ENCODE results near the gene C10orf67.
"Not testable (repeated sequence)": the region's sequence is repeated elsewhere in the genome, so short reads cannot be mapped to it uniquely, and the experiment has no call there.

Gene C10orf67

GRCh38 chr10:23322082-23322481 is 22.5 kb downstream of the C10orf67 start:
- FAIRE-seq: no peak

- no peak for FAIRE-seq
Observed at GRCh38 chr10:23319835-23320234, 24.8 kb downstream of the C10orf67 start.

- FAIRE-seq: no peak
Observed at GRCh38 chr10:23318359-23318758, 26.2 kb downstream of the C10orf67 start.

GRCh38 chr10:23317416-23317815 is 27.2 kb downstream of the C10orf67 start:
- FAIRE-seq: no peak

- FAIRE-seq: no peak
Observed at GRCh38 chr10:23316406-23316805, 28.2 kb downstream of the C10orf67 start.

GRCh38 chr10:23315966-23316365 is 28.6 kb downstream of the C10orf67 start:
- FAIRE-seq: no peak

GRCh38 chr10:23314835-23315239 is 29.8 kb downstream of the C10orf67 start:
- FAIRE-seq: peak; percentile 26

- FAIRE-seq: no peak
Observed at GRCh38 chr10:23311034-23311433, 33.6 kb downstream of the C10orf67 start.

- no peak for FAIRE-seq
Observed at GRCh38 chr10:23310404-23310803, 34.2 kb downstream of the C10orf67 start.

- not testable (repeated sequence) for FAIRE-seq
Observed at GRCh38 chr10:23299961-23300360, 44.6 kb downstream of the C10orf67 start.

GRCh38 chr10:23294638-23295247 is 49.9 kb downstream of the C10orf67 start:
- no peak for FAIRE-seq

- FAIRE-seq: no peak
Observed at GRCh38 chr10:23293973-23294590, 50.5 kb downstream of the C10orf67 start.

- FAIRE-seq: no peak
Observed at GRCh38 chr10:23293145-23293724, 51.4 kb downstream of the C10orf67 start.

GRCh38 chr10:23291551-23292334 is 52.9 kb downstream of the C10orf67 start:
- no peak for FAIRE-seq

GRCh38 chr10:23284674-23285335 is 59.8 kb downstream of the C10orf67 start:
- no peak for FAIRE-seq

- FAIRE-seq: no peak
Observed at GRCh38 chr10:23284155-23284554, 60.4 kb downstream of the C10orf67 start.

GRCh38 chr10:23283680-23284079 is 60.9 kb downstream of the C10orf67 start:
- no peak for FAIRE-seq

- FAIRE-seq: no peak
Observed at GRCh38 chr10:23281044-23281433, 63.6 kb downstream of the C10orf67 start.

- no peak for FAIRE-seq
Observed at GRCh38 chr10:23280419-23281043, 64.1 kb downstream of the C10orf67 start.

- FAIRE-seq: no peak
Observed at GRCh38 chr10:23275355-23275754, 69.2 kb downstream of the C10orf67 start.

GRCh38 chr10:23274179-23274578 is 70.4 kb downstream of the C10orf67 start:
- FAIRE-seq: not testable (repeated sequence)

GRCh38 chr10:23270531-23270930 is 74.1 kb downstream of the C10orf67 start:
- no peak for FAIRE-seq
